ENCODE measurements around the gene SPACDR.
A peak's percentile ranks its signal among the peaks of the same experiment; 100 is the strongest.
"Not testable (repeated sequence)": the region's sequence is repeated elsewhere in the genome, so short reads cannot be mapped to it uniquely, and the experiment has no call there.

SPACDR gene

GRCh38 chr7:100456562-100456961, 7.5 kb downstream of the SPACDR start:
- peak overlapping the region; percentile 28; the same call in 1 of the 2 replicates for H3K9ac ChIP-seq (ENCODE audit: low read depth, low read length)
- peaks cover 6% of the 10 kb centered on the region; the same call in 1 of the 2 replicates for H3K4me1 ChIP-seq (ENCODE audit: insufficient read depth, low read length)
- no peaks in the 10 kb centered on the region for H3K27me3 ChIP-seq (ENCODE audit: insufficient read depth, low read length)
- H3K9me3 ChIP-seq (ENCODE audit: insufficient read depth, low read depth, low read length) = no peaks in the 10 kb centered on the region
- H3K4me3 ChIP-seq (ENCODE audit: low read length) = no peak overlapping the region
- H3K27ac ChIP-seq (ENCODE audit: low read length) = no peak overlapping the region
- H3K36me3 ChIP-seq (ENCODE audit: insufficient read depth, low read depth, low read length) = no peaks in the 10 kb centered on the region

- Histone ChIP-seq H3K9me3 (ENCODE audit: insufficient read depth, low read depth, low read length) (no peaks in the 10 kb centered on the region), H3K27ac (ENCODE audit: low read length) (no peak overlapping the region), H3K36me3 (ENCODE audit: insufficient read depth, low read depth, low read length) (no peaks in the 10 kb centered on the region), H3K4me1 (ENCODE audit: insufficient read depth, low read length) (peaks cover 6% of the 10 kb centered on the region; the same call in 1 of the 2 replicates), H3K9ac (ENCODE audit: low read depth, low read length) (no peak overlapping the region), H3K27me3 (ENCODE audit: insufficient read depth, low read length) (no peaks in the 10 kb centered on the region), H3K4me3 (ENCODE audit: low read length) (no peak overlapping the region)
Measured at GRCh38 chr7:100455206-100455605, 8.9 kb downstream of the SPACDR start.

GRCh38 chr7:100453854-100454253, 10.2 kb downstream of the SPACDR start:
- not testable (repeated sequence) for H3K27me3 ChIP-seq (ENCODE audit: insufficient read depth, low read length)

GRCh38 chr7:100452513-100452912, 11.5 kb downstream of the SPACDR start:
- H3K27ac ChIP-seq (ENCODE audit: low read length) = no peak overlapping the region
- no peak overlapping the region for H3K4me3 ChIP-seq (ENCODE audit: low read length)

More at GRCh38 chr7:100453854-100454253, 10.2 kb downstream of the SPACDR start:
- H3K9ac ChIP-seq (ENCODE audit: low read depth, low read length); H3K4me3 ChIP-seq (ENCODE audit: low read length); H3K4me1 ChIP-seq (ENCODE audit: insufficient read depth, low read length); H3K36me3 ChIP-seq (ENCODE audit: insufficient read depth, low read depth, low read length); H3K27ac ChIP-seq (ENCODE audit: low read length); H3K9me3 ChIP-seq (ENCODE audit: insufficient read depth, low read depth, low read length): not testable (repeated sequence)

GRCh38 chr7:100449190-100449795, 14.8 kb downstream of the SPACDR start:
- no peak overlapping the region for H3K9ac ChIP-seq (ENCODE audit: low read depth, low read length)
- no peak overlapping the region for H3K27ac ChIP-seq (ENCODE audit: low read length)
- H3K36me3 ChIP-seq (ENCODE audit: insufficient read depth, low read depth, low read length) = no peaks in the 10 kb centered on the region
- H3K4me1 ChIP-seq (ENCODE audit: insufficient read depth, low read length) = no peaks in the 10 kb centered on the region
- no peak overlapping the region for H3K4me3 ChIP-seq (ENCODE audit: low read length)
- H3K9me3 ChIP-seq (ENCODE audit: insufficient read depth, low read depth, low read length) = no peaks in the 10 kb centered on the region
- H3K27me3 ChIP-seq (ENCODE audit: insufficient read depth, low read length) = no peaks in the 10 kb centered on the region

More at GRCh38 chr7:100452513-100452912, 11.5 kb downstream of the SPACDR start:
- Histone ChIP-seq H3K27me3 (ENCODE audit: insufficient read depth, low read length) (no peaks in the 10 kb centered on the region), H3K36me3 (ENCODE audit: insufficient read depth, low read depth, low read length) (no peaks in the 10 kb centered on the region), H3K9me3 (ENCODE audit: insufficient read depth, low read depth, low read length) (no peaks in the 10 kb centered on the region), H3K9ac (ENCODE audit: low read depth, low read length) (no peak overlapping the region), H3K4me1 (ENCODE audit: insufficient read depth, low read length) (peaks cover 6% of the 10 kb centered on the region; the same call in 1 of the 2 replicates)

GRCh38 chr7:100447363-100447762, 16.7 kb downstream of the SPACDR start:
- H3K27ac ChIP-seq (ENCODE audit: low read length); H3K36me3 ChIP-seq (ENCODE audit: insufficient read depth, low read depth, low read length); H3K9me3 ChIP-seq (ENCODE audit: insufficient read depth, low read depth, low read length); H3K27me3 ChIP-seq (ENCODE audit: insufficient read depth, low read length); H3K9ac ChIP-seq (ENCODE audit: low read depth, low read length); H3K4me1 ChIP-seq (ENCODE audit: insufficient read depth, low read length); H3K4me3 ChIP-seq (ENCODE audit: low read length): not testable (repeated sequence)

GRCh38 chr7:100446040-100446439, 18.0 kb downstream of the SPACDR start:
- no peak overlapping the region for H3K27ac ChIP-seq (ENCODE audit: low read length)
- H3K36me3 ChIP-seq (ENCODE audit: insufficient read depth, low read depth, low read length) = no peaks in the 10 kb centered on the region
- H3K4me1 ChIP-seq (ENCODE audit: insufficient read depth, low read length) = no peaks in the 10 kb centered on the region
- H3K9ac ChIP-seq (ENCODE audit: low read depth, low read length) = no peak overlapping the region
- no peaks in the 10 kb centered on the region for H3K27me3 ChIP-seq (ENCODE audit: insufficient read depth, low read length)
- H3K4me3 ChIP-seq (ENCODE audit: low read length) = no peak overlapping the region
- no peaks in the 10 kb centered on the region for H3K9me3 ChIP-seq (ENCODE audit: insufficient read depth, low read depth, low read length)

GRCh38 chr7:100444311-100445278, 19.5 kb downstream of the SPACDR start:
- Histone ChIP-seq H3K4me3 (ENCODE audit: low read length) (no peak overlapping the region), H3K9me3 (ENCODE audit: insufficient read depth, low read depth, low read length) (no peaks in the 10 kb centered on the region), H3K36me3 (ENCODE audit: insufficient read depth, low read depth, low read length) (no peaks in the 10 kb centered on the region), H3K27ac (ENCODE audit: low read length) (no peak overlapping the region), H3K4me1 (ENCODE audit: insufficient read depth, low read length) (no peaks in the 10 kb centered on the region), H3K27me3 (ENCODE audit: insufficient read depth, low read length) (no peaks in the 10 kb centered on the region), H3K9ac (ENCODE audit: low read depth, low read length) (no peak overlapping the region; the same call in 1 of the 2 replicates)

GRCh38 chr7:100443096-100443840, 20.8 kb downstream of the SPACDR start:
- Histone ChIP-seq H3K36me3 (ENCODE audit: insufficient read depth, low read depth, low read length) (no peaks in the 10 kb centered on the region), H3K9ac (ENCODE audit: low read depth, low read length) (no peak overlapping the region), H3K4me3 (ENCODE audit: low read length) (no peak overlapping the region), H3K4me1 (ENCODE audit: insufficient read depth, low read length) (no peaks in the 10 kb centered on the region), H3K9me3 (ENCODE audit: insufficient read depth, low read depth, low read length) (no peaks in the 10 kb centered on the region), H3K27ac (ENCODE audit: low read length) (no peak overlapping the region), H3K27me3 (ENCODE audit: insufficient read depth, low read length) (no peaks in the 10 kb centered on the region)

- Histone ChIP-seq H3K27me3 (ENCODE audit: insufficient read depth, low read length) (no peaks in the 10 kb centered on the region), H3K9me3 (ENCODE audit: insufficient read depth, low read depth, low read length) (no peaks in the 10 kb centered on the region), H3K4me3 (ENCODE audit: low read length) (no peak overlapping the region), H3K9ac (ENCODE audit: low read depth, low read length) (no peak overlapping the region), H3K36me3 (ENCODE audit: insufficient read depth, low read depth, low read length) (no peaks in the 10 kb centered on the region), H3K27ac (ENCODE audit: low read length) (no peak overlapping the region), H3K4me1 (ENCODE audit: insufficient read depth, low read length) (no peaks in the 10 kb centered on the region)
Measured at GRCh38 chr7:100441641-100442535, 22.2 kb downstream of the SPACDR start.

- H3K9ac ChIP-seq (ENCODE audit: low read depth, low read length); H3K9me3 ChIP-seq (ENCODE audit: insufficient read depth, low read depth, low read length); H3K27ac ChIP-seq (ENCODE audit: low read length); H3K4me3 ChIP-seq (ENCODE audit: low read length); H3K4me1 ChIP-seq (ENCODE audit: insufficient read depth, low read length); H3K27me3 ChIP-seq (ENCODE audit: insufficient read depth, low read length): not testable (repeated sequence)
- peaks cover 10% of the 10 kb centered on the region for H3K36me3 ChIP-seq (ENCODE audit: insufficient read depth, low read depth, low read length)
Measured at GRCh38 chr7:100439244-100439643, 24.8 kb downstream of the SPACDR start.

Measured in iPS-20b (cell line).